Sigmoid colon (tissue), 7 donors: Measurements from ENCODE around the gene EMP1. TPM values are rescaled to one million over a fixed set of nuclear protein-coding genes. Genes with fewer than 3 reads are reported as not detected.
"Not testable (repeated sequence)": the region's sequence is repeated elsewhere in the genome, so short reads cannot be mapped to it uniquely, and the experiment has no call there.

Source experiments
- DNase-seq: peaks from one replicate; pipeline ENCODE4 v3.0.0-alpha.2; 2019
- H3K27ac ChIP-seq, 4 donors: fragments of 200-600 bp; sonication (generic); one replicate each; pipeline ENCODE4 v1.5.1; 2016 to 2019; ENCODE audit warnings: mild to moderate bottlenecking in 1 of 4
- H3K27me3 ChIP-seq, 3 donors: fragments of 200-600 bp; sonication (generic); one replicate each; pipeline ENCODE4 v1.5.1; 2019; ENCODE audit warnings: mild to moderate bottlenecking in 1 of 3
- H3K36me3 ChIP-seq, 4 donors: fragments of 200-600 bp; sonication (generic); one replicate each; pipeline ENCODE4 v1.5.1; 2016 to 2019
- H3K4me1 ChIP-seq, 4 donors: fragments of 200-600 bp; sonication (generic); one replicate each; pipeline ENCODE4 v1.5.1; 2017 to 2019
- H3K4me3 ChIP-seq, 4 donors: fragments of 200-600 bp; sonication (generic); one replicate each; pipeline ENCODE4 v1.5.1; 2017 to 2019; ENCODE audit warnings: mild to moderate bottlenecking in 2 of 4, moderate library complexity in 1 of 4
- H3K9me3 ChIP-seq, 4 donors: fragments of 200-600 bp in 3 of 4; sonication (generic) in 3 of 4; one replicate each; pipeline versions ENCODE4 v1.5.1 to v1.6.1; 2013 to 2019
- EP300 ChIP-seq, 4 donors: sonication (generic); formaldehyde crosslinking; IDR thresholded peaks; one replicate each; pipeline ENCODE4 v1.6.1; 2017; ENCODE audit warnings: antibody characterized with exemption in 4 of 4
- POLR2A ChIP-seq, 2 donors: fragments of 450-650 bp; IDR thresholded peaks; one replicate each; pipeline ENCODE4 v1.6.1; 2016; ENCODE audit warnings: antibody characterized with exemption in 2 of 2, mild to moderate bottlenecking in 2 of 2, moderate library complexity in 2 of 2
- POLR2AphosphoS5 ChIP-seq, 4 donors: sonication (generic); formaldehyde crosslinking; IDR thresholded peaks; one replicate each; pipeline ENCODE4 v1.6.1; 2017; ENCODE audit warnings: antibody characterized with exemption in 4 of 4
- WGBS, 2 donors: extraction: QIAGEN DNeasy Blood & Tissue Kit; methylation state at CpG; one replicate each; pipeline ENCODE4 v1.1.7; 2013; 5-methylcytosine and 5-hydroxymethylcytosine counted together
- intact Hi-C: fragments of 100-400 bp; cut with DNase I; formaldehyde crosslinking; loops from one replicate; pipeline ENCODE4 v1.15.1; 2023
- polyA plus RNA-seq, 3 donors: library from polyadenylated mRNA; stranded (reverse); fragments of 200-250 nt; gene quantifications; one replicate each; pipeline ENCODE4 v1.2.3, GENCODE V29; 2013
- total RNA-seq, 4 donors: library from RNA; depleted of rRNA; stranded (reverse); fragments of >200 nt; gene quantifications; one replicate each; pipeline ENCODE4 v1.1.0, GENCODE V29; 2016
- TF ChIP-seq, protein P1 (sequence below), 4 experiments: fragments of 450-650 bp in 3 of 4; fragments of 200-600 bp in 1 of 4; IDR thresholded peaks; one replicate each; pipeline ENCODE4 v1.5.1; 2016 to 2019; ENCODE audit warnings: antibody characterized with exemption in 4 of 4, mild to moderate bottlenecking in 3 of 4, moderate library complexity in 2 of 4
- donor health status: healthy with polysubstance abuse.
- donor health status: Bipolar disorder and iron deficiency.
- donor health status: healthy.

Gene EMP1
- total and polyA plus RNA-seq, 7 donors = 25.8 to 172 (median 85.5) TPM

DNA sequence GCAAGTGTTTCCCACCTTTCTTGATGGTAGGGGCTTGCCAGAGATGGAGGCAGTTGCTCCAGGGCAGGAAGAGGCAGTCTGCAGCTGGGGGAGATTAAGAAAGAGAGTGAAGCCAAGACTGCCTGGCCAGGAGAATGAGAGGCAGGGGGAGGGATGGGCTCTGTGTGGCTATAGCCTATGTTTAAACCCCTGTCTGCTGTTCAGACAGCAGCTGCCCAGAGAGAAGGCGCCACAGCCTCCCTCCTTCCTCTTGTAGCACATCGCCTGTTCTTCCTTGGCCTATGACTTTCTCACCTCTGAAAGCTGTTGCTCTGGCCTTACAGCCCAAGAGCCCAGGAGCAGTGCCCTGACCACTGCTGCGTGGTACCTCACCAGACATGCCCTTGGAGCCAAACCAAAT lies 61.7 kb downstream of the EMP1 start:
- Histone ChIP-seq H3K36me3 (no peaks in the 10 kb centered on the region), H3K4me3 (no peak overlapping the region), H3K4me1 (peaks cover 0 to 5% (median 2%) of the 10 kb centered on the region in 4 donors), H3K27ac (no peak overlapping the region), H3K27me3 (no peaks in the 10 kb centered on the region), H3K9me3 (no peaks in the 10 kb centered on the region)
- DNase-seq = no peak
- TF ChIP-seq, protein P1, sequence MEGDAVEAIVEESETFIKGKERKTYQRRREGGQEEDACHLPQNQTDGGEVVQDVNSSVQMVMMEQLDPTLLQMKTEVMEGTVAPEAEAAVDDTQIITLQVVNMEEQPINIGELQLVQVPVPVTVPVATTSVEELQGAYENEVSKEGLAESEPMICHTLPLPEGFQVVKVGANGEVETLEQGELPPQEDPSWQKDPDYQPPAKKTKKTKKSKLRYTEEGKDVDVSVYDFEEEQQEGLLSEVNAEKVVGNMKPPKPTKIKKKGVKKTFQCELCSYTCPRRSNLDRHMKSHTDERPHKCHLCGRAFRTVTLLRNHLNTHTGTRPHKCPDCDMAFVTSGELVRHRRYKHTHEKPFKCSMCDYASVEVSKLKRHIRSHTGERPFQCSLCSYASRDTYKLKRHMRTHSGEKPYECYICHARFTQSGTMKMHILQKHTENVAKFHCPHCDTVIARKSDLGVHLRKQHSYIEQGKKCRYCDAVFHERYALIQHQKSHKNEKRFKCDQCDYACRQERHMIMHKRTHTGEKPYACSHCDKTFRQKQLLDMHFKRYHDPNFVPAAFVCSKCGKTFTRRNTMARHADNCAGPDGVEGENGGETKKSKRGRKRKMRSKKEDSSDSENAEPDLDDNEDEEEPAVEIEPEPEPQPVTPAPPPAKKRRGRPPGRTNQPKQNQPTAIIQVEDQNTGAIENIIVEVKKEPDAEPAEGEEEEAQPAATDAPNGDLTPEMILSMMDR (IDR thresholded peaks at IDR 0.05) = no peak
- TF ChIP-seq POLR2A (IDR thresholded peaks at IDR 0.05) (no peak), EP300 (IDR thresholded peaks at IDR 0.05) (no peak), POLR2AphosphoS5 (IDR thresholded peaks at IDR 0.05) (no peak)
- intact Hi-C loops = loop anchor here (5.0 kb wide), 1 partner anchor 404 kb away; no protein-coding TSS in a partner anchor
- 59 to 70% methylated on average over 3 of the region's 3 CpGs for WGBS, 2 donors

DNA sequence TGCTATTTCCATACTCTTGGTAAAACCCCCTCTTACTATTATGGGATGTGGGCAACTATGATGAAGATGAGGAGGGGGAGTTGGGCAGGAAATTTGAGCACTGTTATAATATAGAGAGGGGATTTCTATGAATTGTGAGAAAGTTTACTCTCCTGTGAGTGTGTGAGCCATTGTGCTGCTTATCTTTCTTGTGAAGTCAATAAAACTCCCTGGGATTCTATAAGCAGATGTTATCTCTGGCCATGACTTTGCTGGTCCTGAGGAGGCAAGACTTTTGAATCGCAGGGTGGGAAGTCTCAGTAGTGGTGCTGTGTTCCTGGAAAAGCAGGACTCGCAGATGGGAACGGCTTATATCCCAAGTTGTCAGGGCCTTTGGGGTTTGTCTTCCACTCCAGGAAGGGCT lies 62.2 kb downstream of the EMP1 start:
- no peaks in the 10 kb centered on the region for H3K36me3 ChIP-seq
- intact Hi-C loops = loop anchor here (5.0 kb wide), 1 partner anchor 404 kb away; no protein-coding TSS in a partner anchor
- H3K9me3 ChIP-seq = no peaks in the 10 kb centered on the region
- no peak overlapping the region for H3K4me3 ChIP-seq
- H3K4me1 ChIP-seq = peaks cover 0 to 5% (median 2%) of the 10 kb centered on the region in 4 donors
- no peaks in the 10 kb centered on the region for H3K27me3 ChIP-seq
- WGBS, 2 donors = 22 to 71% methylated on average over 3 of the region's 3 CpGs
- H3K27ac ChIP-seq = no peak overlapping the region
- DNase-seq = no peak
- TF ChIP-seq EP300 (IDR thresholded peaks at IDR 0.05) (no peak), POLR2AphosphoS5 (IDR thresholded peaks at IDR 0.05) (no peak), POLR2A (IDR thresholded peaks at IDR 0.05) (no peak)
- TF ChIP-seq, protein P1 (IDR thresholded peaks at IDR 0.05) = no peak

DNA sequence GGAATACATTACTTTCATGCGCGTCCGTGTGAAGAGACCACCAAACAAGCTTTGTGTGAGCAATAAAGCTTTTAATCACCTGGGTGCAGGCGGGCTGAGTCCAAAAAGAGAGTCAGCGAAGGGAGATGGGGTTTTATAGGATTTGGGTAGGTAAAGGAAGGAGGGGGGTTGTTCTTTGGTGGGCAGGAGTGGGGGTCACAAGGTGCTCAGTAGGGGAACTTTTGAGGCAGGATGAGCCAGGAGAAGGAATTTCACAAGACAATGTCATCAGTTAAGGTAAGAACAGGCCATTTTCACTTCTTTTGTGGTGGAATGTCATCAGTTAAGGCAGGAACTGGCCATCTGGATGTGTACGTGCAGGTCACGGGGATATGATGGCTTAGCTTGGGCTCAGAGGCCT lies 63.1 kb downstream of the EMP1 start:
- H3K36me3 ChIP-seq, H3K9me3 ChIP-seq, DNase-seq, H3K27ac ChIP-seq, H3K4me1 ChIP-seq, H3K4me3 ChIP-seq, H3K27me3 ChIP-seq: not testable (repeated sequence)
- WGBS, 2 donors = 93 to 94% methylated on average over 7 of the region's 7 CpGs
- intact Hi-C loops = loop anchor here (5.0 kb wide), 1 partner anchor 403 kb away; no protein-coding TSS in a partner anchor

DNA sequence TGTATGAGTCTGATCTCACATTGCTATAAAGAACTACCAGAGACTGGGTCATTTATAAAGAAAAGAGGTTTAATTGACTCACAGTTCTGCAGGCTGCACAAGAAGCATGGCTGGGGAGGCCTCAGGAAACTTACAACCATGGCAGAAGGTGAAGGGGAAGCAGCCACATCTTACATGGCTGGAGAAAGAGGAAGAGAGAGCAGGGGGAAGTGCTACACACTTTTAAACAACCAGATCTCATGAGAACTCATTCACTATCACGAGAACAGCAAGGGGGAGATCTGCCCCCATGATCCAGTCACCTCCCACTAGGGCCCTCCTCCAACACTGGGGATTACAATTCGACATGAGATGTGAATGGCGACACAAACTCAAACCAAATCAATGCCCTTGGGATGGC lies 71.3 kb downstream of the EMP1 start:
- DNase-seq, H3K27me3 ChIP-seq, H3K9me3 ChIP-seq, H3K27ac ChIP-seq, H3K4me1 ChIP-seq, H3K36me3 ChIP-seq, intact Hi-C loops, H3K4me3 ChIP-seq: not testable (repeated sequence)
- 77 to 90% methylated on average over 3 of the region's 3 CpGs for WGBS, 2 donors

DNA sequence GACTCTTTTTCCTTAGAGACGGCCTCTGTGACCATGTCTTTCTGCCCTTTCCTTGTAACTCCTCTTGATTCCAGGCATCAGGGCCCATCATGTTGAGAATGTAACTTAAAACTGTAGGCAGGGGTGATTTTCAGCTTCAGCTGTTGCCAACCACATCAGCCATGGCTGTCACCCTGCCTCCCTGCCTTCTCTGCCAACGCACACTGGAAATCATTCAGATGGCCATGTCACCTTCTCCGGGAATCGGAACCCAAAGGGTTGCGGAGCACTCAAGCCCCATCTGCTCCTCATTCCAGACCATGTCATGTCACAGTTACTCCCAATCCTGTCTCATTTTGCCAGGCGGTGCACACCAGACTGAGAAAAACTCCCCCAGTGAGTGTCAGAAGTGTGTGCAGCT lies 72.1 kb downstream of the EMP1 start:
- Histone ChIP-seq H3K4me3 (no peak overlapping the region), H3K36me3 (no peaks in the 10 kb centered on the region), H3K9me3 (no peaks in the 10 kb centered on the region), H3K27me3 (no peaks in the 10 kb centered on the region), H3K27ac (no peak overlapping the region), H3K4me1 (no peaks in the 10 kb centered on the region)
- DNase-seq = no peak
- intact Hi-C loops = no loop called here
- 92 to 95% methylated on average over 6 of the region's 6 CpGs for WGBS, 2 donors
- TF ChIP-seq POLR2AphosphoS5 (IDR thresholded peaks at IDR 0.05) (no peak), POLR2A (IDR thresholded peaks at IDR 0.05) (no peak)

Other genes starting within 250 kb of the EMP1 start
- gene GPRC5D, start 244.6 kb upstream of the EMP1 start, total RNA-seq = not detected
- gene GPRC5D, start 244.6 kb upstream of the EMP1 start, polyA plus RNA-seq = under 1 TPM in 1 of 3 donors, not detected in 2; 0.16 TPM
- gene HEBP1, start 196.5 kb upstream of the EMP1 start, total RNA-seq = 10 to 100 TPM; 32.1 to 54.8 (median 38.2) TPM
- gene HEBP1, start 196.5 kb upstream of the EMP1 start, polyA plus RNA-seq = 10 to 100 TPM; 44.9 to 85.8 (median 60.7) TPM
- 1 to 10 TPM; 2.9 to 5.0 (median 4.7) TPM for gene FAM234B, start 152.3 kb upstream of the EMP1 start, total RNA-seq
- 1 to 10 TPM in 1 of 3 donors, under 1 TPM in 2; 0.60 to 1.1 (median 0.69) TPM for gene FAM234B, start 152.3 kb upstream of the EMP1 start, polyA plus RNA-seq
- gene GSG1, start 93.1 kb upstream of the EMP1 start, total RNA-seq = not detected
- gene GSG1, start 93.1 kb upstream of the EMP1 start, polyA plus RNA-seq = not detected